HCT116 (cell line): ENCODE measurements around the gene ATP6V1B1.

Experiments used
- ATF3 ChIP-seq: IDR thresholded peaks from 2 replicates; pipeline ENCODE4 v1.6.1; 2012
- CEBPB ChIP-seq: IDR thresholded peaks from 2 replicates; pipeline ENCODE4 v1.6.1; 2012; ENCODE audit warnings: low read depth
- CTCF ChIP-seq, 3 experiments: fragments of 200-600 bp in 1 of 3; sonication (generic) in 1 of 3; IDR thresholded peaks in 2 of 3; conservative IDR thresholded peaks in 1 of 3; 2 replicates each; pipeline ENCODE4 v1.5.1; 2012 to 2017; ENCODE audit warnings: low read depth in 2 of 3, low read length in 2 of 3, antibody characterized with exemption in 1 of 3, borderline replicate concordance in 1 of 3, control low read depth in 1 of 3, mild to moderate bottlenecking in 1 of 3, mixed read lengths in 1 of 3, mixed run types in 1 of 3, moderate library complexity in 1 of 3; ENCODE audit not compliant: insufficient read depth in 1 of 3
- TCF7L2 ChIP-seq: IDR thresholded peaks from 2 replicates; pipeline ENCODE4 v1.7.0; 2011; ENCODE audit warnings: borderline replicate concordance, inconsistent platforms; ENCODE audit not compliant: insufficient read depth, insufficient read length; ENCODE audit errors: extremely low read depth
- YY1 ChIP-seq: IDR thresholded peaks from 2 replicates; pipeline ENCODE4 v1.6.1; 2011; ENCODE audit warnings: low read length, low read depth, moderate library complexity, mild to moderate bottlenecking; ENCODE audit not compliant: insufficient replicate concordance; ENCODE audit errors: extremely low read depth

GRCh38 chr2:70921839-70922234 is 13.9 kb upstream of the ATP6V1B1 start:
- TF ChIP-seq CEBPB (no peak), ATF3 (no peak), CTCF (IDR thresholded peaks at IDR 0.05 in 2 of 3, conservative IDR thresholded peaks at IDR 0.05 in 1 of 3; ENCODE audit: borderline replicate concordance in 1 of 3, insufficient read depth in 1 of 3, low read depth in 2 of 3, low read length in 2 of 3) (no peak), TCF7L2 (no peak), YY1 (no peak)
